Keratinocyte (primary cell): Measurements from ENCODE around the gene TAP2. TPM values are rescaled to one million over a fixed set of nuclear protein-coding genes. Genes with fewer than 3 reads are reported as not detected.
A peak's percentile ranks its signal among the peaks of the same experiment; 100 is the strongest.

Experiments used
- DNase-seq: peaks from one replicate; pipeline ENCODE4 v3.0.0-alpha.2; 2011; ENCODE audit warnings: low read depth, missing footprints, low spot score
- FAIRE-seq: peaks from 2 replicates; lab custom pipeline; 2011; peaks lifted over from hg19 to GRCh38; lab: Jason Lieb, UNC
- H2AFZ ChIP-seq: 2 replicates; pipeline ENCODE4 v1.6.0; 2012; ENCODE audit warnings: low read length, control low read depth, inconsistent platforms; ENCODE audit not compliant: control insufficient read depth
- H3K27ac ChIP-seq: 2 replicates; pipeline ENCODE4 v1.5.1; 2011; ENCODE audit warnings: low read length; ENCODE audit not compliant: control insufficient read depth, insufficient read depth
- H3K27me3 ChIP-seq: 3 replicates; pipeline ENCODE4 v1.6.0; 2011; ENCODE audit warnings: low read length; ENCODE audit not compliant: control insufficient read depth, insufficient read depth; ENCODE audit errors: extremely low read depth
- H3K36me3 ChIP-seq, 2 experiments: 2 replicates in 1 of 2; 3 replicates in 1 of 2; pipeline ENCODE4 v1.5.1; 2011; ENCODE audit warnings: low read length in 2 of 2, mild to moderate bottlenecking in 1 of 2; ENCODE audit not compliant: control insufficient read depth in 2 of 2, insufficient read depth in 2 of 2; ENCODE audit errors: extremely low read depth in 1 of 2
- H3K4me1 ChIP-seq: 3 replicates; pipeline ENCODE4 v1.5.1; 2011; ENCODE audit warnings: low read length; ENCODE audit not compliant: control insufficient read depth, insufficient read depth; ENCODE audit errors: extremely low read depth
- H3K4me2 ChIP-seq: 3 replicates; pipeline ENCODE4 v1.6.0; 2011; ENCODE audit warnings: low read depth, low read length; ENCODE audit not compliant: control insufficient read depth, insufficient read depth; ENCODE audit errors: extremely low read depth
- H3K4me3 ChIP-seq, 3 experiments: fragments of 200-600 bp in 1 of 3; sonication (generic) in 1 of 3; 2 replicates in 2 of 3; 3 replicates in 1 of 3; pipeline ENCODE4 v1.5.1; 2011 to 2016; ENCODE audit warnings: low read length in 3 of 3, mild to moderate bottlenecking in 3 of 3, control low read depth in 2 of 3, inconsistent platforms in 1 of 3, low read depth in 1 of 3, mixed read lengths in 1 of 3, mixed run types in 1 of 3, moderate library complexity in 1 of 3; ENCODE audit not compliant: control insufficient read depth in 2 of 3, insufficient read depth in 2 of 3; ENCODE audit errors: extremely low read depth in 1 of 3
- H3K79me2 ChIP-seq: 2 replicates; pipeline ENCODE4 v1.6.0; 2012; ENCODE audit warnings: low read length; ENCODE audit not compliant: control insufficient read depth, insufficient read depth
- H3K9ac ChIP-seq: 3 replicates; pipeline ENCODE4 v1.6.0; 2011; ENCODE audit warnings: low read length; ENCODE audit not compliant: control insufficient read depth, insufficient read depth; ENCODE audit errors: extremely low read depth
- H3K9me1 ChIP-seq: 3 replicates; pipeline ENCODE4 v1.6.0; 2011; ENCODE audit warnings: low read length; ENCODE audit not compliant: control insufficient read depth, insufficient read depth; ENCODE audit errors: extremely low read depth
- H3K9me3 ChIP-seq: 2 replicates; pipeline ENCODE4 v1.5.1; 2012; ENCODE audit warnings: low read depth, low read length; ENCODE audit not compliant: control insufficient read depth
- H4K20me1 ChIP-seq: 3 replicates; pipeline ENCODE4 v1.6.0; 2011; ENCODE audit warnings: low read length; ENCODE audit not compliant: control insufficient read depth, insufficient read depth; ENCODE audit errors: extremely low read depth
- CTCF ChIP-seq, 3 experiments: IDR thresholded peaks in 1 of 3; conservative IDR thresholded peaks in 1 of 3; optimal IDR thresholded peaks in 1 of 3; 2 replicates in 2 of 3; 3 replicates in 1 of 3; pipeline versions ENCODE3 to v1.5.1; 2011; ENCODE audit warnings: low read length in 3 of 3, mild to moderate bottlenecking in 3 of 3, moderate library complexity in 2 of 3, control low read depth in 1 of 3, inconsistent platforms in 1 of 3; ENCODE audit not compliant: insufficient read depth in 2 of 3; ENCODE audit errors: extremely low read depth in 1 of 3
- EZH2 ChIP-seq: IDR thresholded peaks from one replicate; pipeline ENCODE4 v1.6.1; 2012; ENCODE audit warnings: inconsistent platforms, mild to moderate bottlenecking, low read length, moderate library complexity
- dilution Hi-C: fragments of 300-500 bp; cut with MboI; formaldehyde crosslinking; loops from one replicate; pipeline ENCODE4 v1.7.0; 2020; ENCODE audit warnings: low sequenced_read_pairs; ENCODE audit not compliant: extremely low pct_ligation_motif_present
- polyA plus RNA-seq, 5 experiments: library from polyadenylated mRNA; depleted of rRNA in 3 of 5; stranded (reverse) in 3 of 5; stranded (forward) in 1 of 5; unstranded in 1 of 5; fragments of >200 nt; gene quantifications; 1 replicate in 1 of 5; 2 replicates in 3 of 5; 3 replicates in 1 of 5; pipeline versions ENCODE4 v1.2.1 to v1.2.3, GENCODE V29; 2011 to 2012; ENCODE audit warnings: missing spikeins in 2 of 5, low read depth in 1 of 5, low replicate concordance in 1 of 5

The TAP2 gene
- polyA plus RNA-seq, 1 donor (not counting 4 experiments of a cell fraction or from before 2014, with no cell fraction given): 50.7 TPM

DNA sequence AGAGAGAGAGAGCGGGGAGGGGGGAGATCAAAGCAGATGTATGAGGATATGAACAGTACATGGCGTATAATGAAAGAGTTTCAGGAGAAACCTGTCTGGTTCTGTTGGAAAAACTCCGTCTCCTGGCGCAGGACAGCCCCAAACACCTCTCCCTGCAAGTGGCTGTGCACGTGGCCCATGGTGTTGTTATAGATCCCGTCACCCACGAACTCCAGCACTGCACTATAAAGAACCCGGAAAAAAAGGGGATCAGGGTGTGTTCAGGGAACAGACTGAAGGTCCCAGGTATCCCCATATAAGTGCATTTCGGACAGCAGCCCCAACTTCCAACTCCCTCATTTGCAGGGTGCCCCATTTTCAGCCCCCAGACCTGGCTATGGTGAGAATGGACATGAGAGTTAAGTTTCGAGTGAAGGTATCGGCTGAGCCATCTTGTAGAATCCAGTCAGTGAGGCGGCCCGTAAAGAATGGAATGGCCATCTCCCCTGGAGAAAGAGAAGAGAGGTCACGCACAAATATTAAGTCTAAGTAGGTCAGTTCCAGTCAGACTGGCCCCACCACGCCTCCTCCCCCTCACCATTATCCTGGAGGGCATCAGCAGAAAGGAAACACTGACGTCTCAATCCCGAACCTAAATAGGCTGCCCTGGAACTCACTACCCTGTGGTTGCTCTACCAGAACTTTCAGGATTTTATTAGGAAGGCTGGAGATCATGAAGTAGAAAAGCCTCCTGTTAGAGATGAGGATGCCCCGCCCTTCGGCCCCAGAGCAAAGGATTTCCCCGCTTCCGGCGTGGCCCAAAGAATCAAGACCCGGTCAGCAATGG is 13.7 kb upstream of the TAP2 start:
- TF ChIP-seq CTCF (optimal IDR thresholded peaks at IDR 0.05 in 1 of 3, IDR thresholded peaks at IDR 0.05 in 1 of 3, conservative IDR thresholded peaks at IDR 0.05 in 1 of 3; ENCODE audit: extremely low read depth in 1 of 3, insufficient read depth in 2 of 3, low read length in 3 of 3): no peak
- TF ChIP-seq EZH2: no peak
- H3K27me3 ChIP-seq: no peaks in the 10 kb centered on the region
- no peaks in the 10 kb centered on the region for H4K20me1 ChIP-seq
- no peaks in the 10 kb centered on the region for H3K9me1 ChIP-seq
- no peak for FAIRE-seq
- H2AFZ ChIP-seq: peak overlapping the region; percentile 68
- peak overlapping the region; percentile 93 for H3K9ac ChIP-seq
- H3K9me3 ChIP-seq: no peaks in the 10 kb centered on the region
- peak overlapping the region; percentile 84 to 89 (median 86) for H3K4me3 ChIP-seq
- dilution Hi-C loops: no loop called here
- H3K4me1 ChIP-seq: peaks cover 24% of the 10 kb centered on the region
- H3K27ac ChIP-seq: peak overlapping the region; percentile 95
- peaks cover 21% of the 10 kb centered on the region for H3K79me2 ChIP-seq
- H3K36me3 ChIP-seq: peaks cover 22 to 25% of the 10 kb centered on the region in 2 experiments
- no peak for DNase-seq
- peak overlapping the region; percentile 92 for H3K4me2 ChIP-seq

DNA sequence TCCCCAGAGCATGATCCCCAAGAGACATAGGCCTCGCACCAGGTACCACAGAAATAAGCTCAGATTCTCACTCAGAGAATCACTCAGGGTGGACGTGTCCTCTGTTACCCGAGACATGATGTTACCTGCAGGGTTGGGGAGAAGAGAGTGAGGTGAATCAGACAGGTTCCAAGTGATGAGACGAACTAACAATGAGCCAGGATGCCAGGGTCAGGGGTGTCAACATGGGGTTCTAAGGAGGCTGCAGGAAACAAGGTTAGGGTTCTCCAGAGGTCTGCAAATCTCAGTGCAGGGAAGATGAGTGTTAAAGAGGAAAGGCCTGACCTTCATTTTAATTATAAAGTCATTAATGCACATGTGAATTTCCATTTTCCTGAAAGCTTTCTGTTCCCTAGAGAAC is 12.5 kb upstream of the TAP2 start:
- Histone ChIP-seq H3K4me3 (no peak overlapping the region), H3K27me3 (no peaks in the 10 kb centered on the region), H3K27ac (no peak overlapping the region), H3K9me1 (no peaks in the 10 kb centered on the region), H4K20me1 (no peaks in the 10 kb centered on the region), H3K9me3 (no peaks in the 10 kb centered on the region), H3K36me3 (peaks cover 26 to 28% of the 10 kb centered on the region in 2 experiments), H2AFZ (no peak overlapping the region), H3K79me2 (peaks cover 21% of the 10 kb centered on the region), H3K4me1 (peaks cover 23% of the 10 kb centered on the region), H3K9ac (no peak overlapping the region), H3K4me2 (no peak overlapping the region)
- dilution Hi-C loops: no loop called here
- FAIRE-seq: no peak
- TF ChIP-seq EZH2: no peak
- no peak for TF ChIP-seq CTCF (optimal IDR thresholded peaks at IDR 0.05 in 1 of 3, IDR thresholded peaks at IDR 0.05 in 1 of 3, conservative IDR thresholded peaks at IDR 0.05 in 1 of 3; ENCODE audit: extremely low read depth in 1 of 3, insufficient read depth in 2 of 3, low read length in 3 of 3)
- no peak for DNase-seq
